ENCODE data around the gene KIF14. TPM values are rescaled to one million over a fixed set of nuclear protein-coding genes. Genes with fewer than 3 reads are reported as not detected.
A peak's percentile ranks its signal among the peaks of the same experiment; 100 is the strongest.

Gene KIF14
- total RNA-seq (2014; rRNA removed; shearing (Covaris generic); ENCODE audit: low replicate concordance), result 11.6 and 15.7 TPM in 2 replicates

- Histone ChIP-seq H3K9me3 (no peaks in the 10 kb centered on the region), H3K36me3 (peaks cover 23% of the 10 kb centered on the region), H3K27me3 (no peaks in the 10 kb centered on the region), H3K4me3 (peak within 1 kb of the TSS; percentile 94)
- peak; percentile 98 for DNase-seq
Measured at GRCh38 chr1:200620273-200621131, at the start of gene KIF14. KIF14 (minus strand) TSS chr1:200620751; CDS start chr1:200618723, 2,028 bp downstream.

DNA sequence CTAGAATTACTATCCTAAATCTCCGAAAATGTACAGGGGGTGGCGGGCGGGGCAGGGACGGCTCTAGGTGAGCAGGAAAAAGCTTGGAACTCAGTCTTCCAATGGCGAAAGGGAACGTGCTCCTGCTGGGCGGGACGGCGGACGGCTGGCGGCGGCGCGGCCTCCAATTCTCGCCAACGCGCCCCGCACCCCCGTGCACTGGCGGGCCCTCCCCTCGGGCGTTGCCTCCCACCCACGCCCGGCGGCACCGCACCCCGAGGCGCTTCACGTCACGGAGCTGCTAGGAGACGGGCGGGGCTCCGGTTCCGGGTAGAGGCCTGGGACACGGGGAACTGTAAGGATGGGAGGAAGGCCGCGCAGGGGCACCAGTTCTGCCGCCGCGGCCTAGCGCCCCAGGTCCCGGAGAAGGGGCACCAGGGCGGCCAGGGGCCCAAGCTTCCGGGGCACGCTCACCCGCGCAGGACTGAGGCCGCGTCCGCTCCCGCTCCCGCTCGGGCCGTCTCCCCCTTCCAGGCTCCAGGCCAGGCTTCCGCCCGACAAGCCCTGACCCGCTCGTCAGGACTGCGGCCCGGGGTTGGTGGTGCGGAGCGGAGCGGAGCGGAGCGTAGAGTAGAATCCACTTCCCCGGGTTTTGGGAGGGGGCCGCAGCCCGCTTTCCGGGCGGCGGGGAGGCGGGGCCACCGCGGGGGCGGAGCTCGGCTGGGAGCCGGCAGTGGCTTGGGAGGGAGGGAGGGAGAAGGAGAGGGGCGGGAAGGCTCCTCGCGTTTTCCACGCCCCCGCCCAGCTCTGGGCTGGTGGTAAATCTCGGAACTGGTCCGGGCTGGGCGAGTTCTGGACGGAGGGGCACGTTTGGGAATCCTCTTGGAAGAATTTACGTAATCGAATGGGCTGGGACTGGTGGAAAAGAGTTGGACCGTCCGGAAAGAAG is 49.0 kb upstream of the KIF14 start, which contains the start of gene DDX59:
Gene DDX59 (minus strand): TSS at position 594 of the 928 bp plus-strand sequence. CDS start 3,167 bp downstream, outside the sequence.
- DNase-seq, result peak; percentile 99
- Histone ChIP-seq H3K9me3 (no peaks in the 10 kb centered on the region), H3K27me3 (no peaks in the 10 kb centered on the region), H3K36me3 (peaks cover 14% of the 10 kb centered on the region), H3K4me3 (peak within 1 kb of the TSS; percentile 72)

GRCh38 chr1:200668514-200669313 is 48.2 kb upstream of the KIF14 start:
- no peaks in the 10 kb centered on the region for H3K27me3 ChIP-seq
- H3K36me3 ChIP-seq, result peaks cover 19% of the 10 kb centered on the region
- no peaks in the 10 kb centered on the region for H3K9me3 ChIP-seq
- peak overlapping the region; percentile 72 for H3K4me3 ChIP-seq
- DNase-seq, result no peak

DNA sequence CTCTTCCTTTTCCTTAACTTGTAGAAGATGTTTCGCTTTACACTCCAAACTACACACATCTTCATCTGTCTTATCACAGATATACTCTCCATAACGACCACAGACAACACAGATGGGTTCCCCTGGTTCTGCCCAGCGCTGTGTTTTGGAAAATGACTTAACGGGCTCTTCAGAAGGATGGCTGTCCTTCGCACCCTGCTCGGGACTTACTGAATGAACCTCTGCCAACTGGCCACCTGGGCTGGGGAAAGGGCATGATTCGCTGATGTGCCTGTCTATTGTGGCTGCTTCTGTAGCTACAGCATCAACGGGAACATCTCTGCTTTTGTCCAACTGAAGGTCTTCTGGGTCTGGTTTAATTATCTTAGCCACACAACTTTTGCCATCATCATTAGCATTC is 45.8 kb upstream of the KIF14 start:
- no peak for DNase-seq
- Histone ChIP-seq H3K4me3 (no peak overlapping the region), H3K36me3 (peaks cover 34% of the 10 kb centered on the region), H3K9me3 (no peaks in the 10 kb centered on the region), H3K27me3 (no peaks in the 10 kb centered on the region)

- no peak for DNase-seq
- Histone ChIP-seq H3K9me3 (no peaks in the 10 kb centered on the region), H3K4me3 (no peak overlapping the region), H3K27me3 (no peaks in the 10 kb centered on the region), H3K36me3 (peaks cover 37% of the 10 kb centered on the region)
Measured at GRCh38 chr1:200665861-200666260, 45.3 kb upstream of the KIF14 start.

DNA sequence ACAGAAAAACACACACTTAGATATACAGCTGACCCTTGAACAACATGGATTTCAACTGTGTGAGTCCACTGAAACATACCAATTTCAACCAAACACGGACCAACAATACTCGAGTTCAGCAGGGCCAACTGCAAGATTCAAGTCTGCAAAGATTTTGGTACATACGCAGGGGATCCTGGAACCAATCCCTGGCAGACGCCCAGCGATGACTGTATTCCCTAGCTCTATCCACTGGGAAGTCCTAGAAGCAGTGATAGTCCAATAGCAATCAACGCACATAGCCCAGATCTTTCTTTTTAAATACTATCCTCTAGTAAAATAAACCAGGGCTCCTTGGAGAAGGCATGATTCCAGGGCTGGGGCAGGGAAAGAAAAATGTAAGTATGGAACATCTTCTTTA is 40.2 kb upstream of the KIF14 start:
- H3K9me3 ChIP-seq, result no peaks in the 10 kb centered on the region
- H3K27me3 ChIP-seq, result no peaks in the 10 kb centered on the region
- H3K4me3 ChIP-seq, result no peak overlapping the region
- no peak for DNase-seq
- peaks cover 54% of the 10 kb centered on the region for H3K36me3 ChIP-seq

DNA sequence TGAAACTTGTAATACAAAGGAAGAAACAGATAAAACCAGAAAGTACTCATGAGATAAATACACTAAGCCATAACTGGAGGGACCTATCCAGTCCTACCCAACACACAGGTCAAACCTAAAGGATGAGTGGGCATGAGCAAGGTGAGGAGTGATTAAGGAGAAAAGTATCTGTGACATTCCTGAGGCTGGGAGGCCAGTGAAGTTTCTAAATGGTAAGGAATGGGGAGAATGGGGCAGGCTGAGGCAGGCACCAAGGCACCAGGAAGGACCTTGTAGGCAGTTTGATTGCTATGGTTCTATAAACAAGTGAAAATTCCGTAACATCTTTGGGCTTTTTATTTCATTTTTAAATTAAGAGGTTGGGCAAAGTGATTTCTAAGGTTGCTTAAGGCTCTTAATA is 38.7 kb upstream of the KIF14 start:
- peaks cover 47% of the 10 kb centered on the region for H3K36me3 ChIP-seq
- DNase-seq, result no peak

GRCh38 chr1:200658037-200658818 is 37.7 kb upstream of the KIF14 start:
- Histone ChIP-seq H3K4me3 (no peak overlapping the region), H3K9me3 (no peaks in the 10 kb centered on the region), H3K27me3 (no peaks in the 10 kb centered on the region), H3K36me3 (peaks cover 41% of the 10 kb centered on the region)
- DNase-seq, result no peak

More for the DNA sequence above, 38.7 kb upstream of the KIF14 start:
- Histone ChIP-seq H3K27me3 (no peaks in the 10 kb centered on the region), H3K4me3 (no peak overlapping the region), H3K9me3 (no peaks in the 10 kb centered on the region)

- no peak overlapping the region for H3K4me3 ChIP-seq
- H3K27me3 ChIP-seq, result no peaks in the 10 kb centered on the region
- DNase-seq, result no peak
- H3K36me3 ChIP-seq, result peaks cover 20% of the 10 kb centered on the region
- no peaks in the 10 kb centered on the region for H3K9me3 ChIP-seq
Measured at GRCh38 chr1:200654660-200655059, 34.1 kb upstream of the KIF14 start.

- H3K36me3 ChIP-seq, result peaks cover 25% of the 10 kb centered on the region
- no peaks in the 10 kb centered on the region for H3K27me3 ChIP-seq
- H3K4me3 ChIP-seq, result no peak overlapping the region
Measured at GRCh38 chr1:200653022-200653462, 32.5 kb upstream of the KIF14 start.

DNA sequence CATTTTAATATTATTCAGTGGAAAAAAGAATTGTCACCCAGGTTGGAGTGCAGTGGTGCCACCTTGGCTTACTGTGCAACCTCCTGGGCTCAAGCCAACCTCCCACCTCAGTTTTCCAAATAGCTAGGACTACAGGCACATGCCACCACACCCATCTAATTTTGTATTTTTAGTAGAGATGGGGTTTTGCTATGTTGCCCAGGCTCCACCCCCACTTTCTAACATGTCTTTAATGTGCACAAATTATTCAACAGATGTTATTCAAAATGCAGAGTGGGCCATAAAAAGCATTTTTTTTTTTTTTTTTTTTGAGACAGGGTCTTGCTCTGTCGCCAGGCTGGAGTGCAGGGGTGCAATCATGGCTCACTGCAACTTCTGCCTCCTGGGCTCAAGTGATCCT is 31.8 kb upstream of the KIF14 start:
- H3K4me3 ChIP-seq, result no peak overlapping the region
- no peaks in the 10 kb centered on the region for H3K27me3 ChIP-seq
- H3K36me3 ChIP-seq, result peaks cover 25% of the 10 kb centered on the region
- no peak for DNase-seq
- no peaks in the 10 kb centered on the region for H3K9me3 ChIP-seq

More at GRCh38 chr1:200653022-200653462, 32.5 kb upstream of the KIF14 start:
- no peak for DNase-seq
- H3K9me3 ChIP-seq, result no peaks in the 10 kb centered on the region

- DNase-seq, result no peak
- Histone ChIP-seq H3K27me3 (no peaks in the 10 kb centered on the region), H3K4me3 (no peak overlapping the region), H3K9me3 (no peaks in the 10 kb centered on the region), H3K36me3 (peaks cover 9% of the 10 kb centered on the region)
Measured at GRCh38 chr1:200646515-200646914, 26.0 kb upstream of the KIF14 start.

DNA sequence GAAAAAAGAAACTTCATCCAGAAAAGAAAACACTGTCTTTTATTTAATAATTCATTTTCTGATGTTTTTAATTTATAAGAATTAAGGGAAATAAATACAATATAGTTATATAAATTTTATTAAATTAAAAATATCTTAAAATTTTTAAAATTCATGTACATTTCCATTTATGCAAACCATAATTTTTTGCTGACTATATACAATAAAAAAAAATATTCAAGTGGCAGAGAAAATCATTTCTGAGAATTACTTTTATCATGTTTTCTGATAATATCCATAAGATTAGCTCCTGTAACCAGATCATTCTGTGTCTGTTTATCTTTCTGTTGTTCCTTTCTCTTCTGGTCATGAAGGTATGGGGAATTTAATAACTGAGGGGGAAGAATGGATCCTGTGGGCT is 23.5 kb upstream of the KIF14 start:
- DNase-seq, result no peak
- peaks cover 9% of the 10 kb centered on the region for H3K36me3 ChIP-seq
- H3K9me3 ChIP-seq, result no peaks in the 10 kb centered on the region
- H3K4me3 ChIP-seq, result no peak overlapping the region
- no peaks in the 10 kb centered on the region for H3K27me3 ChIP-seq

- DNase-seq, result no peak
- Histone ChIP-seq H3K27me3 (no peaks in the 10 kb centered on the region), H3K36me3 (no peaks in the 10 kb centered on the region; the same call in none of the 2 replicates), H3K4me3 (no peak overlapping the region), H3K9me3 (no peaks in the 10 kb centered on the region)
Measured at GRCh38 chr1:200642481-200642880, 21.9 kb upstream of the KIF14 start.

DNA sequence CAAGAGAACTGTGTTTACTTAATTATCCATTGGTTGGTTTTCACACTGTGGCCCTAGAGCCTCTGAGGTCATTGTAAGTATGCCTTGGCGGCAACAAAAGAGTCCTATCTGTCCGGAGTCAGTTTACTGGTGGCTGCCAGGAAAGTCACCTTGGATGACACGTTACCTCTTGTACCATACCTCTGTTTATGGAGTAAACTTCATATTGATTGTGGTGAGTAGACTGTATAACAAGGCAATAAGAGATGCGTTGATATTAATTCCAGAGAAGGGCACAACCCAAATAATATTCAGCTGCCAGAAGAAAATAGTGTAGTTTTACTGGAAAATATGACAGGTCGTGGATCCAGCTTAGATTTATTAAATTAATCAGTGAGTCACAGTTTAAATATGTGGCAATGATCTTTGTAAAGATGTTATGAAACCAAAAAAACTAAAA is 20.4 kb upstream of the KIF14 start:
- Histone ChIP-seq H3K36me3 (no peaks in the 10 kb centered on the region; the same call in 1 of the 2 replicates), H3K9me3 (no peaks in the 10 kb centered on the region), H3K4me3 (no peak overlapping the region), H3K27me3 (no peaks in the 10 kb centered on the region)
- no peak for DNase-seq
